ELF-1 (cell line): ENCODE measurements around the gene PEA15.

Experiments
- DNase-seq: peaks from one replicate; pipeline ENCODE4 v3.0.0-alpha.2; 2016; ENCODE audit warnings: low read depth, low spot score

The PEA15 gene

DNA sequence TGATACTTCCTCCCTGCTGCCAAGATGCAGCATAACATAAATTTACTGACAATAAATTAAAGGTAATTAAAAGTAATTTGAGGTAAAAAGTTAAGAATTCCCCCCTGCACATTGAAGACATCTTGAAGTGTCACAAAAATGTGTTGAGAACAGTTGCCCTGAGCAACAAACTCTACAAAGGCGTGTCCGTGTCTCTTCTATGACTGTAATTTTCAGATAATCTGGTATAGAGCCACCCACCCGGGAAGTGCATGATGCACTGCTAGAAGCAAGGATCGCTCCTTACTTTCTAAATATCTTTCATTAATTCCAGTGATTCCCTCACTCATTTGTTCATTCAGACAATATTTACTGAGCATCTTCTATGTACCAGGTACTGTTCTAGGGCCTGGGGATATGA is 25.8 kb upstream of the PEA15 start:
- DNase-seq: no peak

DNA sequence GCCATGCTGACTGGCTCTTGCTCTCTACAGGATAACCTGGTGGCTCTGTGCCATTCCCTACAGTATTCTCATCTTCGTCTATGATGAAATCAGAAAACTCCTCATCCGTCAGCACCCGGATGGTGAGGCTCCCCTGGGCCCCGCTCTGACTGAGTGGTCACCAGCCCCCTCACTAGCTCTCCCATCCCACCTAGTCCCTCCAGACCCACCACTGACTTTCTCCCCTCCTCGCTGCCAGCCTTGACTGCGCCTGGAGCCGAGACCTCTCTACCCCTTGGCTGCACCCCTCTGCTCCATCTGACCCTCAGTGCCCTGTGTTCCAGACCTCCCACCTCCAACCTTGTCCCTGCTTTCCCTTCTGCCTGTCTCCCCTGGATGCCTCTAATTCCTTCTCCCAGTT is 18.9 kb upstream of the PEA15 start:
- DNase-seq: no peak

DNA sequence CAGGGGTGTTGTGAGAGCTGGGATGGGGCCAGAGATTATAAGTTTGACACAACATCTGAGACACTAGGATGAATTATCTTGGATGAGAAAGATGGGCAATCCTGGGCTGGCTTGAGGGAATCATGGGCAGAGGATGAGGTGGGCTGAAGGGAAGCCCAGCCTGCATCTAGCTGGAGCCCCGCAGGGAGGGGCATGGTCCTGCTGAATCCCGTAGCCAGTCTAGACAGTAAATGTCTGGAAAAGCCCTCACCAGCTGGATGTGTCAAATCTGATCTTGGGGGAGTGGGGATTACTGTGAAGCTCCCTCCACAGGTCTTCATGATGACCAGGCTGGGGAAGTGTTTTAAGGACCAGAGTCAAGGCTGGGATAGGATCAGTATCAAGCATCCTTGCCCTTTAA is 18.5 kb upstream of the PEA15 start:
- DNase-seq: no peak

DNA sequence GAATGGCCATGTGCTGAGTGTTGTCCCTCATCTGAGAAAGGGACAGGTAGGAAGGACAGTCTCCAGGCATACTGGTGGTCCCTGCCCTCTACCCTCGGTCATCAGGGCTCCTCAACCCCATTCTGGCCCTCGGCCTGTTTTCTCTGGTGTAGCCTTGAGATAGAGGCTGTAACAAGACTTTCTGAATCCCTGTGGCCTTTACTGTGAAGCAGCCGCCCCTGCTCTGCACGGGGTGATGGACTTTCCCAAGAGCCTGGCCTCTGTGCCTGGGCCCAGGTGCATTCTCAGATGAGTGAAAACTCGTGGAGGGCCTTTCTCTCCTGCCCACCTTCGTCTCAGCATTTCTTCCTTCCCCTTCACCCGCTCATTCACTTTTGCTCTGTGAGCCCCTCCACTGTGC is 17.8 kb upstream of the PEA15 start:
- DNase-seq: no peak

DNA sequence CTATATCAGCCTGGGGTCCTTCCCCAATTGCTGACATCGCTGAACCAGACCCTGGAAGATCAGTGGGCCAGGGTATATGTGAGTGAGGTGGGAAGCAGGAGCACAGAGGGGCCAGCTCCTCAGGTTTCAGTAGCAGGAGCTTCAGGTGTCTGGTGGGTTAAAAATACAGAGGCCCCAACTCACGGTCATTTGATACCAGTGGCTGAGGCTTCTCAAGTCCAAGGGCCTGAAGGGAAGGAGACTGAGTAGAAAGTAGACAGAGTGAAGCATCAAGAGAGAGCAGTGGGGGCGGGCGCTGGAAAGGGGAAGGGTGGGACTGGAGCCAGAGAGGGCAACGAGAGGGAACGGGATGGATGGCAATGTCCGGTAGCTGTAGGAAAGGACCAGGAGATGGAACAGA is 16.8 kb upstream of the PEA15 start:
- no peak for DNase-seq

DNA sequence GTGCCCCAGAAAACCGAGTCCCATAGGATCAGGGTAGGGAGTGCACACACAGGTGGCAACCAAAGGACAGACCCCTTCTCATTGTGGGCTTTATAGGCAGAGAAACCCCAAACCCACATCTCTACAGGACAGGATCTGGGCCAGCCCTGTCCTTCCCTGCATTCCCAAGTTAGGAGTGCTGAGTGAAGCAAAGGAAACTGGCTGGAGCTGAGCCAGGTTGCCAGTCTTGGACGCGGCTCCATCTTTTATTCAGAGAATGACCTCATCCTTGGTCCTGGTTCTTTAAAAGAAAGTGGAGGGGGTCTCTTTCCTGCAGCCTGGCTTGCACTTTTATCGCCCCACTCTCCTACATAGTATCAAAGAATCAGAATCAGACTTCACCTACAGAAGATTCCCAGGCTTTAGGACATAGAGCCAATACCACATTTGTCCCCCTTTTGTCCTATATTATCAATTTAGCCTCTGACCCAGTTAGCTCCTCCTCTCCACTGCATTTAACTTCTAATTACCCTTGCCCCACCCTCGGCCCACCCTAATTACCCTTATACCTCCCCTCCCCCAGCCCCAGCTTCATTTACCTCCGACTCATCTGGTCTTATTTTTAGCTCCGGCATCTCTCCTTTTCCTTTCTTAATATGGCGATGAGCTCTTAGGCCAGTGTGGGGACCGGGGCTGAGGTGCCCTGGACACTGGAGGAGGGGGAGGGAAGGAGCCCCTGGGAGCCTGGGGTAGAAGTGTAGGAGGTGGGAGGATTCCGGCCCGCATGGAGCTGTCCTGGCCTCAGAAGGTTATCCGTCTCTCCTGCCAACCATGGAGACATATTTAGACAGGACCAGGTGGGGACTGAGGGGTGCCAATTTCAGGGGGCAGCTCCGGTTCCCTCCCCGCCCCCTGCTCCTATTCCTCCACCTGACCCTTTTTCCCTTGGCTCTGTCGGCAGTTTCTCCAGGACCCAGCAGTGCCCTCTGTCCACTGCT is 15.2 kb upstream of the PEA15 start, which contains the start of gene CASQ1:
Gene CASQ1, plus strand, starts transcription at position 927 of the 977 bp plus-strand sequence. CDS start 177 bp downstream, outside the sequence.
- DNase-seq: no peak

DNA sequence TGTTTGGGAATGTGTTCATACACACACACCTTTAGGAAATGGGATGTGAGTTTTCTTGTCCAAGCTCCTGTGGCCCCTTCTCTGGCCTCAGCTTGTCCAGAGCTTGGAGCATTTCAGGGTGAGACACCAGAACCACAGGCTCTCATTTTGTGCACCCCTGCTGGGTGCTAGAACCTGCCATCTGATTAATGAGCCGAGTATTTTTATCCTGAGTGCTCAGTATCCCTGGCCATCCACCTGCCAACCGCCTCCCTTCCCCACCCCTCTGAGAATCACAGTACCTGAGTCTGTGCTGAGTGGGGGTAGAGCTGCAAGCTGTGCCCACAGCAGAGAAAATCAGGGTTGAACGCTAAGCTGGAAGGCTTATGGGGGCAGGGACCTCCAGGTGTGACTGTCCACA is 13.4 kb upstream of the PEA15 start:
- no peak for DNase-seq

DNA sequence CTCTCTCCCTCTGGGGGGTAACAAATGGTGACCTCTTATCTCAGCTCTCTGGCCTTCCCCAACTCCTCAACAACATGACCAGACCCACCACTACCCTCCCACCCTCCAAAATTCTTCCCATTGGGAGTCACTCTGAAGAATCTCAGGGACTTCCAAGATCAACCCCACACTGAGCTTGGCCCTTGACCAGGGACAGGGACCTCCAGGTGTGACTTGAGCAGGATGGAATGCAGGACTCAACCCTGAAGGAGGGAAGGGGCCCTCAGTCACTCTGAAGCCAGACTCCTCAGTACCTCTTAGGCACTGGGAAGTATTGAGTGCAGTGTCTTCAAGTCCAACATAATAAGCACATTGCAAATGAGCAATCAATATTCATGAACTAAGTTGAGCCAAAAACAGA is 12.9 kb upstream of the PEA15 start:
- no peak for DNase-seq

DNA sequence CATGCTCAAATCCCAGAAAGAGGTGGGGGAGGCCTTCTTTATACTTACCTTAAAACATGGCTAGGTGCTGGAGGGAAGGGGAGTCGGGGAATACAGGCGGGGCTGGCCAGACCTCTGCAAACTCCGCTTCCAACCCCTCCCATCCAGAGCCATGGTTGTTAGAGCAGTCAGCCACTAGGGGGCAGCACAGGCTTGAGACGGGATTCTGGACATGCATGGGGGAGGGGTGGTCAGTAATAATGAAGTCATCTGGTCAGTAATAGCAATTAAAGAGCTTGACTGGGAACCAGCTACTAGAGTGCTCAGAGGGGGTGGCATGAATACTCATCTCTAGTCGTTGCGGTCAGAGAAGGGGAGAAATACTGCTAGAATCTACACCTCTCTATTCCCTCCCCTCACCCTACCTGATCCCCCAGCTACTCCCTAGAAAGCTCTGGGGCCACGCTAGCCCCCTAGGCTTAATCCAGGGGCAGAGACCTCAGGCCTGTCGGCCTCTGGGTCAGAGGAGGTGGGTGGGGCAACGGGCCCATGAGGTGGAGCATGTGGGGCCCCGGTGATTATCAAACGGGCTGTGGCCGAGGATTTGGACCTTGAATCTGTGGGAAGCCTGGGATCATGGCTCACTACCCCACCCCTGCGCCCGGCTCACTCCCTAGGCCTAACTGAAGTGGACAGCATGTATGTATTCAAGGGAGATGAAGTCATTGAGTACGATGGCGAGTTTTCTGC is 11.9 kb upstream of the PEA15 start:
- peak; percentile 95 for DNase-seq

DNA sequence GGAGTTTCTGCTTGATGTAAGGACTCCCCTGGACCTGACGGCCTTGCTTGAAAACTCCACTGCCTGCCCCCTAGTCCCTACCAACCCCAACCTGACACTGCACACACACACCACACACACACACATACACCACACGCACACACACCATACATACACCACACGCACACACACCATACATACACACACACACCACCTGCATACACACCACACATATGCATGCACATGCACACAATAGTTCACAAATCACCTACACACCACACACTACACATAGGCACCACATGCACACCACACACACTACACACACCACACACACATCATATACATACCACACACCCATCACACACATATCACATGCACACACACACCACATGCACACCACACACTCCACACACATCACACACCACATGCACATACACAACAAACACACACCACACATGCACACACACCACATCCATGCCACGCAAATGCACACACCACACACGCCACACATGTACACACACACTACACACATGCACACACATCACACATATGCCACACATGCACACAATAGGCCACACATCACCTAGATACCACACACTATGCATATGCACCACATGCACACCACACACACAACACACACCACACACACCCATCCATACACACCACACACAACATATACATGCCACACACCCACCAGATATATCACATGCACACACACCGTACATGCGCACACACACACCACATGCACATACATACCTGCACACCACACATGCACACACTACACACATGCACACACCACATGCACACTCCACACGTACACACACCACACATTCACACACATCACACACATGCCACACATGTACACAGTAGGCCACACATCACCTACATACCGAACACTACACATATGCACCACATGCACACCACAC is 11.1 kb upstream of the PEA15 start:
- DNase-seq: no peak

DNA sequence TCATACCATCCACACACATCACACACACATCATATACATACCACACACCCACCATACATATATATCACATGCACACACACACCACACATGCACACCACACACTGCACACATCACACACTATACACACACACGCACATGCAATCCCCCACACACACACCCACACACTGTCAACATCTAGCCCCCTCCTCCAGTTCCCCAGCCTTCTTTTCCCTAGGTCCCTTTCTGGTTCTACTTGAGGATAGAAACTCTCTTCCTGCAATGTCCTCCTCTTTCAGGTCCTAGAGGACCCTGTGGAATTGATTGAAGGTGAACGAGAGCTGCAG is 10.5 kb upstream of the PEA15 start:
- DNase-seq: no peak

DNA sequence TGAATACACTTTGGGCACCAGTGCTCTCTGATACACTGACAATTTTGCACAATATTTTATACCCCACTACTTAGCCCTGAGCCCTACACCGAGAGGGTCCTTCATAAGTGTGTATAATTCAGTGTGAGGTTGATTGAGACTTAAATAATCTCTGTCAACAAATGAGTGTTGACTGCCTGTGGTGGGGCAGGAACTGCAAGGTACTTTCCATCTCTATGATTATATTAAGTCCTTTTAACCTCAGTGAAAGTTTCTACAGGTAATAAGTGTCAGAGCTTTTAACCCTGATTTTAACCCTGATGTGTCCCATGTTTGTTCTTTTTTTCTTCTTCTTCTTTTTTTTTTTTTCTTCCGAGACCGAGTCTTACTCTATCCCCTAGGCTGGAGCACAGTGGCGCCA is 9.0 kb upstream of the PEA15 start:
- DNase-seq: no peak

DNA sequence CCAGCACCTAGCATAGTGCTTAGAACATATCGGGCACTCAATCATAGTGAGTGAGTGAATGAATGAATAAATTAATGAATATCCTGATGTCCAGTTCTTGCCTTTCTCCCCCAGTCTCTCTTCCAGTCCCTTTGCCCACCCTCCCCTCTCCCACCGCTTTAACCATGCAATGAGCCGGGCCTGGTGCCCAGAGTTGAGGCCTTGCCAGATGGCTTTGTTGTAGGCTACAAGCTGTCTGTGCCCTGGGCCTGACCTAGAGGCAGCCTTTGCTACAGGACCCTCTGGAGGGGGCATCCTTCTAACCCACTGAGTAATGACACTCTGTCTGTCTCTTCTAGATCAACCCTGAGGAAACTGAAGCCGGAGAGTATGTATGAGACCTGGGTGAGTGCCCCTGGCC is 8.0 kb upstream of the PEA15 start:
- no peak for DNase-seq

DNA sequence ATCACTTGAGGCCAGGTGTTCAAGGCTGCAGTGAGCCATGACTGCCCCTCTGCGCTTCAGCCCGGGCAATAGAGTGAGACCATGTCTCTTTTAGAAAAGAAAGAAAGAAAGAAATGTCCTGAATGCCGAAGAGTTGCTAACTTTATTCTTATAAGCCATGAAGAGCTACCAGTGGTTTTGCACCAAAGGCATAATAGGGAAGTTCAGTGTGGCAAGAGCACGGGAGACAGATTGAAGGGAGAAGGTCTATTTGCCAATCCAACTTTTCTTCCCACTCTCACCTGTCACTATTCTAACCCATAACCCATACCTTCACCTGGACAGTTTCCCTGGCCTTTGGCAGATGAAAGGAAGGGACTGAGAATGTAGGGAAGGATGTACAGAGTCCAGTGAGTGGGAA is 4.4 kb upstream of the PEA15 start:
- no peak for DNase-seq

DNA sequence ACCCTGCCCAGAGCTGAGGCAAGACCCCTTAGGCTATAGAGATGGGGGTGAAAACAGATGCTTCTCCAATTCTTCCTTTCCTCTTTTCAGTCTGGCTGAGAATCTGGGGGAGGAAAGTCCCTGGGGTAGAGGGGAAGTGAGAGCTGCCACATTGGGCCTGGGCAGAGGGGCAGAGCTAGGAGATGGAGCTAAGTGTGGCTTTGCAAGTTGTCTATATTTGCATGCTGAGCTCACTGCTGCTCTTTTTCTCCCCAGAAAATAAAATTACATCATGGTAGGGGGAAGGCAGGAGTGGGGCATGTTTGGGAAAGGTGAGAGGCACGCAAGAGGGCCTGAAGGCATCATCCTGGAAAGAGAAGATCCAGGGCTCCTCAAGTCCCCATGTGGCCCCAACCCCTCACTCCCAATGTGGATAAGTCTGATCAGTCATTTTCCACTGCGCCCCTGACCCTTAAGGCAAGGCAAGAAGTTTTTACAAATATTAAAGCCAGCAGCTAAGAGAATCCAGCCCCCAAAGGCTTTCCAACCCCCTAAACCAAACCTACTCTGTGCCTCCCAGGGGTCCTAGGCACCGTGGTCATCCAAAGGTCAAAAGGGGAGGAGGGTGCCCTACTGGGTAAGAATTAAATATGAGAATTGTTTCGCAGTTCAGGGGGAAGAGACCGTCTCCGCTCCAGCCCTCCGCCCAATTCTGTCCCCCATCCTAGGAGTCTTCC is 500 bp upstream of the PEA15 start:
- DNase-seq: peak; percentile 27

DNA sequence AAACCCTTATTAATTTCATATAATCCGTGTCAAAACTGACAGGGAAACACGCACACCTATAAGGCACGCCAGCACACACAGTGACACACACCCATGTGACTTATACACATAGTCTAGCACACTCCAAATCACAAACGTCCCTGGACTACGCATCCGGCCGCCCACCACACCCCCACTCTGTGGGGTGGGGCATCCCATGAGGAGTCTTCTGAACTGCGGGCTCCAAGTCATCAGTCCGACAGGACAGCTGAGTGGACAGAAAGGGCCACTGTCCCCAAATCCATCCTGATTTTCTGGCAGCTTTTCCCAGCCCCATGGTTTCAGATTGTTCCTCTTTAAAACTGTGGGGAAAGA is 829 bp downstream of the PEA15 start:
- DNase-seq: peak; percentile 43

DNA sequence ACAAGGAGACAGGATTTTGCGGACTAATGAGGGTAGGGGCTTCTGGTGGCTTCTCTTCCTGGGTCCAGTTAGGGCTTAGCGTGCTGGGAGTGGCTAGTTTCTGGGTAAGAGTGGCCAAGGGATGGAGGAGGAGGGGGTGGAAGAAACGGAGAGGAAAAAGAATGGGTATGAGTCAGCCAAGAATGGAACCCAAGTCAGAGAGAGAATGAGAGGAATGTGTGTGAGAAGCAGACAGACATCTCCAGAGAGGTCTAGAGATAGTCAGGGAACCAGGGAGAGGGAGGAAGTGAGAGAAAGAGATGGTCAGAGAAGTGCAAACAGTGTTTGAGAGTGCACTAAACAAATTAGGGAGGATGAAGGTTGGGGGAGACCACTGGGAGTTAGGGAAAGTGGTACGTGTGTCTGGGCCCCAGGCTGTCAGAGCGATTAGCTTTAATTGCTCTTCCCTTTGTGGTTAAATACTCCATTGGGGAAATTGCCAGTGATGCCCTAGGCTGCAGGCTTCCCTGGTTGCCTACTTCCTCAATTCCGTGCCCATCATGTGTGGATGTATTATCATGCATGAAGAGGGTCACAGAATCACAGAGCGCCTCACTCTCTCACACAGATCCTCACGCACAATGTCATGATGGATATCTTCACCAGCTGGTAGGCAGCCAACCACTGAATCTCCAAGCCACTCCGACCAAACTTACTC is 1.4 kb downstream of the PEA15 start:
- DNase-seq: peak; percentile 76

DNA sequence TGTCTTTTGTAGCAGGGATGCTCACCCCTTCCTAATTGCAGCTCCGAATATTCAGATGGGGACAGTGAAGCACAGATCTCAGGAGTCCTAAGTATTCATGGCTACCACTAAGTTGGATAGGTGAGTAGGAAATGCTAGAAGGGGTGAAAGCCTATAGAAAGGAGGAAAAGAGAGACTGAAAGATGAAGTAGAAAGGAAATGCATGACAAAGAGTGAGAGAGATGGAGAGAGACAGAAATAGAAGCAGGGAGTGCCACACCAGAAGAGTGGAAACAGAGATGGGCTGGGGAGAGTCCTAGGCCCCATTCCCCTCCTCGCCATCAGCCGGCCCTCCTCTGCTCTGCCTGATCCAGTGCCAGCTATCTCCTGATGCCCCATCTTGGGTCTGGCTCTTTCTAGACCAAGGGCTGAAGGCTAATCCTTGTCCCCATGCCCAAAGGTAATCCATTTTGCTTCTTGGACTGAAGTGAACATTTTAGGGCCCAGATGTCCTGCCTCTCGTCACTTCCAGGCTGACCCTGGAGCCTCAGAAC is 2.0 kb downstream of the PEA15 start:
- DNase-seq: no peak

DNA sequence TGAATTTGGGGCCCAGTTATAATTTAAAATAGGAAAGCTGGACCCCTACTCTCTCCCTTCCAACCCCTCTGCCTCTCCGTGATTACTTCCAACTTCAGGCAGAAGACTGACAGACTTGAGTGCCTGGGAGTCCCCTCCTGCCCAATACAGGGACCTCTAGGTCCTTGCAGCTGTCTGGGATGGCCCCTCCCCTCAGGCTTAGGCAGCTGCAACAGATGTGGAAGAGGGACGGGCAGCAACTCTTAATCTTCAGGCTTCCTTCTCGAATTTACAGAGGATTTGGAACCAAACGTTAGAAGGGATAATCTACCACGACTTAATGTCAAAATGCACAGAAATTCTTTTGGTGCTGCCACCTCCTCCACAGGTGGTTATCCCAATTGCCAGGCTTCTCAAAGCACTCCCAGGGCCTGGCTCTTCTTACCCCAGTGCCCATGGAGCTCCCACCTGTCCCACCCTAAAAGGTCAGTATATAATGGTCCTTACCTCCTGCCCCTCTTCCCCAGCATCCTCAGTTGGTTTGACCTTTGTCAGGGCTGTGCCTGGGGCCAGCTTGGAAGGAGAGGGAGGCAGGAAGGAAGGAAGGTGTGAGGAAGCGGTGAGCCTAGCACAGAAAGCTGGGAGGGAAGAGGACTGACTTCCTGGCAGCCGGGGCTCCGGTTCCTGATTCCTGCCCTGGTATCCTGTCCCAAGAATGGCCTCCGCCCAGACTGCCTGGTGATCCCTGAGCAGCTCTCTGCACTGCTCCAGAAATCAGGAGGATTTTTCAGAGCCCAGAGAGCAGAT is 2.8 kb downstream of the PEA15 start:
- no peak for DNase-seq
